Fibroblast of lung (primary cell): ENCODE measurements around the gene CIAO3. TPM values are rescaled to one million over a fixed set of nuclear protein-coding genes. Genes with fewer than 3 reads are reported as not detected.

ENCODE experiments used
- DNase-seq, 2 donors: peaks; one replicate each; pipeline versions ENCODE4 v3.0.0 to v3.0.0-alpha.2; 2010; ENCODE audit warnings: low read depth in 2 of 2
- H2AFZ ChIP-seq: 2 replicates; pipeline ENCODE4 v1.5.1; 2012; ENCODE audit warnings: low read length, control low read depth, inconsistent platforms
- H3K27ac ChIP-seq: 2 replicates; pipeline ENCODE4 v1.5.1; 2011; ENCODE audit warnings: low read length, control low read depth; ENCODE audit not compliant: insufficient read depth
- H3K27me3 ChIP-seq: 2 replicates; pipeline ENCODE4 v1.5.1; 2011; ENCODE audit warnings: mild to moderate bottlenecking, low read length; ENCODE audit not compliant: control insufficient read depth, insufficient read depth
- H3K36me3 ChIP-seq: 2 replicates; pipeline ENCODE4 v1.5.1; 2011; ENCODE audit warnings: low read length; ENCODE audit not compliant: control insufficient read depth, insufficient read depth
- H3K4me1 ChIP-seq: 2 replicates; pipeline ENCODE4 v1.5.1; 2011; ENCODE audit warnings: low read length; ENCODE audit not compliant: control insufficient read depth, insufficient read depth; ENCODE audit errors: extremely low read depth
- H3K4me2 ChIP-seq: 2 replicates; pipeline ENCODE4 v1.5.1; 2011; ENCODE audit warnings: low read length, control low read depth; ENCODE audit not compliant: insufficient read depth; ENCODE audit errors: extremely low read depth
- H3K4me3 ChIP-seq, 4 experiments: fragments of 200-600 bp in 1 of 4; sonication (generic) in 1 of 4; replicated peaks in 1 of 4; 2 replicates each; pipeline ENCODE4 v1.5.1; 2011 to 2016; ENCODE audit warnings: low read length in 4 of 4, low read depth in 3 of 4, mild to moderate bottlenecking in 3 of 4, control low read depth in 2 of 4, inconsistent platforms in 1 of 4, mixed read lengths in 1 of 4; ENCODE audit not compliant: insufficient read depth in 1 of 4; ENCODE audit errors: control extremely low read depth in 1 of 4
- H3K79me2 ChIP-seq: 2 replicates; pipeline ENCODE4 v1.5.1; 2012; ENCODE audit warnings: mild to moderate bottlenecking, low read length, inconsistent platforms; ENCODE audit not compliant: control insufficient read depth, insufficient read depth
- H3K9ac ChIP-seq: 2 replicates; pipeline ENCODE4 v1.5.1; 2011; ENCODE audit warnings: mild to moderate bottlenecking, low read length, control low read depth; ENCODE audit not compliant: insufficient read depth
- H3K9me3 ChIP-seq: 2 replicates; pipeline ENCODE4 v1.5.1; 2012; ENCODE audit warnings: low read depth, low read length; ENCODE audit not compliant: control insufficient read depth, insufficient read depth
- H4K20me1 ChIP-seq: 2 replicates; pipeline ENCODE4 v1.5.1; 2011; ENCODE audit warnings: low read length; ENCODE audit not compliant: control insufficient read depth, insufficient read depth; ENCODE audit errors: extremely low read depth
- CTCF ChIP-seq, 2 donors: IDR thresholded peaks in 1 of 2; conservative IDR thresholded peaks in 1 of 2; 1 replicate in 1 of 2; 2 replicates in 1 of 2; pipeline ENCODE4 v1.5.1; 2011 to 2012; ENCODE audit warnings: low read length in 2 of 2, control low read depth in 1 of 2, inconsistent platforms in 1 of 2, low read depth in 1 of 2, mild to moderate bottlenecking in 1 of 2
- EZH2 ChIP-seq: IDR thresholded peaks from 2 replicates; pipeline ENCODE4 v1.5.1; 2012; ENCODE audit warnings: low read length, control low read depth, mild to moderate bottlenecking; ENCODE audit errors: missing control alignments
- polyA plus RNA-seq, 2 donors: library from polyadenylated mRNA; depleted of rRNA in 1 of 2; stranded (reverse) in 1 of 2; unstranded in 1 of 2; fragments of >200 nt; gene quantifications; 2 replicates each; pipeline ENCODE4 v1.2.1, GENCODE V29; 2011 to 2012; ENCODE audit warnings: missing spikeins in 1 of 2
- total RNA-seq: library from RNA; depleted of rRNA; stranded (reverse); fragments of >200 nt; gene quantifications from 2 replicates; pipeline ENCODE4 v1.2.1, GENCODE V29; 2014

The CIAO3 gene
- total and polyA plus RNA-seq, 2 donors (not counting 1 experiment from before 2014, with no cell fraction given) = 9.3 to 31.0 TPM

- H3K27ac ChIP-seq = no peak overlapping the region
- H3K4me3 ChIP-seq = no peak overlapping the region
- no peak overlapping the region for H2AFZ ChIP-seq
- DNase-seq = peak; percentile 26 to 30
- H3K9me3 ChIP-seq = no peaks in the 10 kb centered on the region
- H3K79me2 ChIP-seq = peaks cover 35% of the 10 kb centered on the region
- H3K4me2 ChIP-seq = no peak overlapping the region
- peaks cover 20% of the 10 kb centered on the region for H3K4me1 ChIP-seq
- no peaks in the 10 kb centered on the region for H3K27me3 ChIP-seq
- TF ChIP-seq CTCF (conservative IDR thresholded peaks at IDR 0.05 in 1 of 2, IDR thresholded peaks at IDR 0.05 in 1 of 2; ENCODE audit: low read depth in 1 of 2, low read length in 2 of 2) = peak; percentile 23 to 49
- TF ChIP-seq EZH2 = no peak
- H3K9ac ChIP-seq = no peak overlapping the region
- no peaks in the 10 kb centered on the region for H4K20me1 ChIP-seq
- H3K36me3 ChIP-seq = peaks cover 38% of the 10 kb centered on the region
These were observed 54.8 kb downstream of the CIAO3 start for GRCh38 chr16:685967-686366.

- Histone ChIP-seq H3K79me2 (peaks cover 38% of the 10 kb centered on the region), H3K4me1 (peaks cover 21% of the 10 kb centered on the region), H4K20me1 (no peaks in the 10 kb centered on the region), H3K9ac (no peak overlapping the region), H3K27me3 (no peaks in the 10 kb centered on the region), H3K36me3 (peaks cover 38% of the 10 kb centered on the region), H3K4me3 (no peak overlapping the region), H3K4me2 (no peak overlapping the region), H2AFZ (no peak overlapping the region), H3K9me3 (no peaks in the 10 kb centered on the region), H3K27ac (no peak overlapping the region)
- TF ChIP-seq CTCF (conservative IDR thresholded peaks at IDR 0.05 in 1 of 2, IDR thresholded peaks at IDR 0.05 in 1 of 2; ENCODE audit: low read depth in 1 of 2, low read length in 2 of 2) (no peak), EZH2 (no peak)
- DNase-seq = no peak
These were observed 55.7 kb downstream of the CIAO3 start for GRCh38 chr16:684961-685696.

GRCh38 chr16:684071-684794 lies 56.6 kb downstream of the CIAO3 start, which contains the start of gene JMJD8:
Gene JMJD8, minus strand, starts transcription at chr16:684334. Its CDS starts 15 bp downstream, at chr16:684319.
- H3K4me3 ChIP-seq = peak within 1 kb of the TSS; percentile 42 to 63 (median 52)
- H3K9ac ChIP-seq = peak within 1 kb of the TSS; percentile 40
- no peaks in the 10 kb centered on the region for H3K9me3 ChIP-seq
- DNase-seq = peak; percentile 94
- peak within 1 kb of the TSS; percentile 29 for H2AFZ ChIP-seq
- TF ChIP-seq CTCF (conservative IDR thresholded peaks at IDR 0.05 in 1 of 2, IDR thresholded peaks at IDR 0.05 in 1 of 2; ENCODE audit: low read depth in 1 of 2, low read length in 2 of 2) (no peak), EZH2 (no peak)
- H3K4me1 ChIP-seq = peaks cover 18% of the 10 kb centered on the region
- no peaks in the 10 kb centered on the region for H4K20me1 ChIP-seq
- peaks cover 38% of the 10 kb centered on the region for H3K36me3 ChIP-seq
- no peaks in the 10 kb centered on the region for H3K27me3 ChIP-seq
- peaks cover 35% of the 10 kb centered on the region for H3K79me2 ChIP-seq
- H3K27ac ChIP-seq = peak within 1 kb of the TSS; percentile 69
- H3K4me2 ChIP-seq = peak within 1 kb of the TSS; percentile 62
